Measurements from ENCODE around the gene C1QTNF1. TPM values are rescaled to one million over a fixed set of nuclear protein-coding genes. Genes with fewer than 3 reads are reported as not detected.

The C1QTNF1 gene
- total RNA-seq, 1 experiment from 2014 or later = 18.6 TPM

DNA sequence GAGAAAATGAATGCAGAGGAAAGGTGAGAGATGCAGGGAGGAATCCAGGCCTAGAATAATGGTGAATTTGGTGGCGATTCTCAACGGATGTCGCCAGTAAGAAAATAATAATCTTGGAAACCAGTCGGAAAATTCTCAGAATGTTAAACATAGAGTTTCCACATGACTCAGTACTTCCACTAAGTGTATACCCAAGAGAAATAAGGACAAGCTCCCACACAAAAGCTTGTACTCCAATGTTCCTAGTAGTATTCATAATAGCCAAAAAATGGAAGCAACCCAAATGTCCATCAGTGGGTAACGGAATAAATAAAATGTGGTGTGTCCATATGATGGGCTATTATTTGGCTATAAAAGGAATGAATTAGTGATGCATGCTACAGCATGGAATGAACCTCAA lies 31.2 kb downstream of the C1QTNF1 start:
- intact Hi-C loops (cut with micrococcal nuclease) = no loop called here
- H3K36me3 ChIP-seq (ENCODE audit: low read depth, low read length) = no peaks in the 10 kb centered on the region
- H3K9ac ChIP-seq (ENCODE audit: low read length) = no peak overlapping the region
- no peaks in the 10 kb centered on the region for H4K20me1 ChIP-seq (ENCODE audit: low read length)
- H3K79me2 ChIP-seq (ENCODE audit: low read length) = no peaks in the 10 kb centered on the region
- H3K27me3 ChIP-seq (ENCODE audit: low read length) = no peaks in the 10 kb centered on the region
- H3K4me2 ChIP-seq (ENCODE audit: low read length) = no peak overlapping the region
- TF ChIP-seq EZH2 (IDR thresholded peaks at IDR 0.05; ENCODE audit: low read length, unreplicated experiment) = no peak
- TF ChIP-seq, protein P1, sequence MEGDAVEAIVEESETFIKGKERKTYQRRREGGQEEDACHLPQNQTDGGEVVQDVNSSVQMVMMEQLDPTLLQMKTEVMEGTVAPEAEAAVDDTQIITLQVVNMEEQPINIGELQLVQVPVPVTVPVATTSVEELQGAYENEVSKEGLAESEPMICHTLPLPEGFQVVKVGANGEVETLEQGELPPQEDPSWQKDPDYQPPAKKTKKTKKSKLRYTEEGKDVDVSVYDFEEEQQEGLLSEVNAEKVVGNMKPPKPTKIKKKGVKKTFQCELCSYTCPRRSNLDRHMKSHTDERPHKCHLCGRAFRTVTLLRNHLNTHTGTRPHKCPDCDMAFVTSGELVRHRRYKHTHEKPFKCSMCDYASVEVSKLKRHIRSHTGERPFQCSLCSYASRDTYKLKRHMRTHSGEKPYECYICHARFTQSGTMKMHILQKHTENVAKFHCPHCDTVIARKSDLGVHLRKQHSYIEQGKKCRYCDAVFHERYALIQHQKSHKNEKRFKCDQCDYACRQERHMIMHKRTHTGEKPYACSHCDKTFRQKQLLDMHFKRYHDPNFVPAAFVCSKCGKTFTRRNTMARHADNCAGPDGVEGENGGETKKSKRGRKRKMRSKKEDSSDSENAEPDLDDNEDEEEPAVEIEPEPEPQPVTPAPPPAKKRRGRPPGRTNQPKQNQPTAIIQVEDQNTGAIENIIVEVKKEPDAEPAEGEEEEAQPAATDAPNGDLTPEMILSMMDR (conservative IDR thresholded peaks at IDR 0.05; ENCODE audit: low read depth, low read length) = no peak
- TF ChIP-seq EZH2phosphoT487 (IDR thresholded peaks at IDR 0.05; ENCODE audit: borderline replicate concordance, low read length) = no peak
- CTCF ChIA-PET = no interaction called here
- BruUV-seq (replicated peaks) = no TSS peak
- no peak overlapping the region for H2AFZ ChIP-seq (ENCODE audit: low read length)
- H3K4me1 ChIP-seq (ENCODE audit: insufficient read depth, low read length) = no peaks in the 10 kb centered on the region
- POLR2A ChIA-PET (ENCODE audit: unreplicated experiment) = no interaction called here
- H3K27ac ChIP-seq (ENCODE audit: low read length) = no peak overlapping the region
- DNase-seq (no peak), ATAC-seq (no peak)
- H3K9me3 ChIP-seq (ENCODE audit: low read length) = no peaks in the 10 kb centered on the region
- no peak overlapping the region for H3K4me3 ChIP-seq (ENCODE audit: low read length)
- H3K9me2 ChIP-seq (replicated peaks; ENCODE audit: low read length) = no peaks in the 10 kb centered on the region
- no peaks in the 10 kb centered on the region for H3F3A ChIP-seq (ENCODE audit: low read length, unreplicated experiment)

DNA sequence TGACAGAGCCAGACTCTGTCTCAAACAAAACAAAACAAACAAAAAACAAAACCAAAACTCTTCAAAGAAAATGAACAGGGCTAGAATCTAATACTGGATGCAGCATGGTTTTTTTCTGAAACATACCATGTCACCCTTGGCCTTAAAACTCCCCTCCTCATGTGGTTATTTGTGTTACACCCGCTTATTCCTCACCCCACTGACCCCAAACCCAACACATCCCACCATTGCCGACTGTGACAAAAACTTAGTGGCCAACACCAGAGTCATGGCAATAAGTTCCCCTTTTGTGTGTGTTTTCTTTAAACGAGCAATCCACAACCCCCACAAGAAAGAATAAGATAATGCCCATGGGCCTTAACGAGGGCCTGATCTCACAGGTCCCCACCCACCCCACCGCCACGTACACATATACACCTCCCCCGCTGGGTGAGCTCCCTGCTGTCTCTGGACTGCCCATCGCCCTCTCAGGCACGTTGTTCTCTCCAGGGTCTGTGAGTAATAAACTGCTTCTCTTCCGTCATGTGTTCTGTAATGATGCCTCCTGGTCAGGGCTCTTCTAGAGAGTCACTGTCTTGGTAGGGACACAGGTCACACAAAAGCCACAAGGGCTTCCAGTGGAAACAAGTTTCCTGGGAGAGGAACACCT lies 33.9 kb downstream of the C1QTNF1 start:
- Histone ChIP-seq H3K27me3 (ENCODE audit: low read length) (no peaks in the 10 kb centered on the region), H3K9ac (ENCODE audit: low read length) (no peak overlapping the region), H3K9me3 (ENCODE audit: low read length) (no peaks in the 10 kb centered on the region), H3K4me3 (ENCODE audit: low read length) (no peak overlapping the region), H4K20me1 (ENCODE audit: low read length) (no peaks in the 10 kb centered on the region), H3K36me3 (ENCODE audit: low read depth, low read length) (no peaks in the 10 kb centered on the region), H3F3A (ENCODE audit: low read length, unreplicated experiment) (no peaks in the 10 kb centered on the region), H3K4me2 (ENCODE audit: low read length) (no peak overlapping the region), H3K9me2 (replicated peaks; ENCODE audit: low read length) (no peaks in the 10 kb centered on the region), H2AFZ (ENCODE audit: low read length) (no peak overlapping the region), H3K4me1 (ENCODE audit: insufficient read depth, low read length) (no peaks in the 10 kb centered on the region), H3K79me2 (ENCODE audit: low read length) (no peaks in the 10 kb centered on the region), H3K27ac (ENCODE audit: low read length) (no peak overlapping the region)
- CTCF ChIA-PET = no interaction called here
- no peak for ATAC-seq
- TF ChIP-seq EZH2 (IDR thresholded peaks at IDR 0.05; ENCODE audit: low read length, unreplicated experiment) (no peak), EZH2phosphoT487 (IDR thresholded peaks at IDR 0.05; ENCODE audit: borderline replicate concordance, low read length) (no peak)
- TF ChIP-seq, protein P1 (conservative IDR thresholded peaks at IDR 0.05; ENCODE audit: low read depth, low read length) = no peak
- no peak for DNase-seq
- POLR2A ChIA-PET (ENCODE audit: unreplicated experiment) = no interaction called here
- intact Hi-C loops (cut with micrococcal nuclease) = no loop called here
- no TSS peak for BruUV-seq (replicated peaks)

DNA sequence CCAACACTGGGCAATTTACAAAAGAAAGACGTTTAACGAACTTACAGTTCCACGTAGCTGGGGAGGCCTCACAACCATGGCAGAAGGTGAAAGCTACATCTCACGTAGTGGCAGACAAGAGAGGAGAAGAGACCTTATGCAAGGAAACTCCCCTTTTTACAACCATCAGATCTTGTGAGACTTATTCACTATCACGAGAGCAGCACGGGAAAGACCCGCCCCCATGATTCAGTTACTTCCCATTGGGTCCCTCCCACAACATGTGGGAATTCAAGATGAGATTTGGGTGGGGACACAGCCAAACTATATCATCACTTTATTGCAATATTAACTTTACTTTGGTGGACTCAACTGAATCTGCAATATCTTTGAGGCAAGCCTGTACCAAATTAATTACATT lies 38.7 kb downstream of the C1QTNF1 start:
- H3F3A ChIP-seq (ENCODE audit: low read length, unreplicated experiment) = no peaks in the 10 kb centered on the region
- POLR2A ChIA-PET (ENCODE audit: unreplicated experiment) = no interaction called here
- H3K9me3 ChIP-seq (ENCODE audit: low read length) = no peaks in the 10 kb centered on the region
- no peak for ATAC-seq
- CTCF ChIA-PET = no interaction called here
- TF ChIP-seq EZH2phosphoT487 (IDR thresholded peaks at IDR 0.05; ENCODE audit: borderline replicate concordance, low read length) (no peak), EZH2 (IDR thresholded peaks at IDR 0.05; ENCODE audit: low read length, unreplicated experiment) (no peak)
- TF ChIP-seq, protein P1 (conservative IDR thresholded peaks at IDR 0.05; ENCODE audit: low read depth, low read length) = no peak
- no peaks in the 10 kb centered on the region for H3K79me2 ChIP-seq (ENCODE audit: low read length)
- H3K9me2 ChIP-seq (replicated peaks; ENCODE audit: low read length) = no peaks in the 10 kb centered on the region
- H3K4me1 ChIP-seq (ENCODE audit: insufficient read depth, low read length) = no peaks in the 10 kb centered on the region
- no peak overlapping the region for H3K4me2 ChIP-seq (ENCODE audit: low read length)
- no peaks in the 10 kb centered on the region for H3K36me3 ChIP-seq (ENCODE audit: low read depth, low read length)
- intact Hi-C loops (cut with micrococcal nuclease) = no loop called here
- H2AFZ ChIP-seq (ENCODE audit: low read length) = no peak overlapping the region
- no peaks in the 10 kb centered on the region for H4K20me1 ChIP-seq (ENCODE audit: low read length)
- no TSS peak for BruUV-seq (replicated peaks)
- no peaks in the 10 kb centered on the region for H3K27me3 ChIP-seq (ENCODE audit: low read length)
- DNase-seq = no peak
- H3K27ac ChIP-seq (ENCODE audit: low read length) = no peak overlapping the region
- H3K9ac ChIP-seq (ENCODE audit: low read length) = no peak overlapping the region
- no peak overlapping the region for H3K4me3 ChIP-seq (ENCODE audit: low read length)

All from PC-3 (cell line).